ENCODE results near the gene MST1.
A peak's percentile ranks its signal among the peaks of the same experiment; 100 is the strongest.

The MST1 gene

DNA sequence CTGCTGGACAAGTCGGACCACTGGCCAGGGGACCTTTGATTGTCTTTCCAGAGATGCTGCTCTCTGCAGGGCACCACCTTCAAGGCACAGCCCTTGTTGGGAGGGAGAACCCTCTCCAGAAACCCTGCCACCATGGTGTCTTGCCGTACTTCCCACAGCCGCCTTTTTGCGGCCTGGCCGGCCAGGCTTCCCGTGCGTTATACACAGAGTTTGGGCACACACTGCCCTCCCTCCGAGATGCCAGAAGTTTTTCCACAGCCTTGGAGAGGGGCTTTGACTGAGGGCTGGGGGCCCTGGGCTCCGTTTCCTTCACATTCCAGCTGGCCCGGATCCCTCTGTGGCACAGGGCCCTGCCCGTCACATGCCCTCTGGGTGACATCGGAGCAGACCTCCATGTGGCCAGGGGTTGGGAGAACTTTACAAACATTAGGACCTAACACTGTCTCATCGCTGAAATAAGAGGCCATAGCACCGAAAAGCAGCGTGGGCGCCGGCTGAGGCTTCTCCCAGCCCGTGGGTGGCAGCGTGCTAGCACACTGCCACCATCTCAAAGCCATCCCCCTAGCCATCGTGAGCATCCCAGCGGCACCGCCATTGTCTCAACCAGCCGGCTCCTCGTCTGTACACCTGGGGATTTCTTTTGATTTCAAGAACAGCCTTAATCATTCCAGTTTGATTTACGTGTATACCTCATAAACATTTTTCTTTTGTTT, 21.4 kb downstream of the MST1 start:
- no peak for TF ChIP-seq ZFX (IDR thresholded peaks at IDR 0.05; ENCODE audit: borderline replicate concordance)
- TF ChIP-seq, protein P1, sequence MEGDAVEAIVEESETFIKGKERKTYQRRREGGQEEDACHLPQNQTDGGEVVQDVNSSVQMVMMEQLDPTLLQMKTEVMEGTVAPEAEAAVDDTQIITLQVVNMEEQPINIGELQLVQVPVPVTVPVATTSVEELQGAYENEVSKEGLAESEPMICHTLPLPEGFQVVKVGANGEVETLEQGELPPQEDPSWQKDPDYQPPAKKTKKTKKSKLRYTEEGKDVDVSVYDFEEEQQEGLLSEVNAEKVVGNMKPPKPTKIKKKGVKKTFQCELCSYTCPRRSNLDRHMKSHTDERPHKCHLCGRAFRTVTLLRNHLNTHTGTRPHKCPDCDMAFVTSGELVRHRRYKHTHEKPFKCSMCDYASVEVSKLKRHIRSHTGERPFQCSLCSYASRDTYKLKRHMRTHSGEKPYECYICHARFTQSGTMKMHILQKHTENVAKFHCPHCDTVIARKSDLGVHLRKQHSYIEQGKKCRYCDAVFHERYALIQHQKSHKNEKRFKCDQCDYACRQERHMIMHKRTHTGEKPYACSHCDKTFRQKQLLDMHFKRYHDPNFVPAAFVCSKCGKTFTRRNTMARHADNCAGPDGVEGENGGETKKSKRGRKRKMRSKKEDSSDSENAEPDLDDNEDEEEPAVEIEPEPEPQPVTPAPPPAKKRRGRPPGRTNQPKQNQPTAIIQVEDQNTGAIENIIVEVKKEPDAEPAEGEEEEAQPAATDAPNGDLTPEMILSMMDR (IDR thresholded peaks at IDR 0.05): no peak
- no peak overlapping the region for H3K27ac ChIP-seq

- TF ChIP-seq ZFX (IDR thresholded peaks at IDR 0.05; ENCODE audit: borderline replicate concordance): no peak
- H3K27ac ChIP-seq: peak overlapping the region; percentile 4; the same call in 1 of the 2 replicates
Measured at GRCh38 chr3:49666592-49666991, 22.7 kb downstream of the MST1 start.

- no peak for TF ChIP-seq ZFX (IDR thresholded peaks at IDR 0.05; ENCODE audit: borderline replicate concordance)
- H3K27ac ChIP-seq: peak overlapping the region; percentile 4; the same call in 1 of the 2 replicates
Measured at GRCh38 chr3:49665822-49666519, 23.3 kb downstream of the MST1 start.

GRCh38 chr3:49664300-49664699, 25.0 kb downstream of the MST1 start:
- TF ChIP-seq, protein P1 (IDR thresholded peaks at IDR 0.05): no peak
- no peak for TF ChIP-seq ZFX (IDR thresholded peaks at IDR 0.05; ENCODE audit: borderline replicate concordance)
- H3K27ac ChIP-seq: no peak overlapping the region

DNA sequence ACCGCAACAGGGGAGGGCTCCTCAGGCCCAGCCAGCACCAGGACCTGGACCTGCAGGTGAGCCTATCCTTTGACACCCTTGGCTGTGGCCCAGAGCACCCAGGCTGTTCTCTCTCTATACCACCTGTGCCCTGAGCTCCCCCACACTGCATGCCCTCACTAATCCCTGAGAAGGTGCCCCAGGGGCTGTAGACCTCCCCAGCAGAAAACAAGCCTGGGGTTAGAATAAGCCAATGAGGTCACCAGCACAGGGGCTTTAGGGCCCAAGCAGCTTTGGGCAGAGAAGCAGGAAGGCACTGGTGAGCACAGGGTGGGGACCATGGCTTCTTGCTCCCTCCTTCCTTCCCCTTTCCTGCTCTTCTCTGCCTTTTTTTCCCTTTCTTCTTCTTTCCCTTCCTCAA, 25.4 kb downstream of the MST1 start:
- H3K27ac ChIP-seq: no peak overlapping the region
- no peak for TF ChIP-seq ZFX (IDR thresholded peaks at IDR 0.05; ENCODE audit: borderline replicate concordance)
- TF ChIP-seq, protein P1 (IDR thresholded peaks at IDR 0.05): no peak

DNA sequence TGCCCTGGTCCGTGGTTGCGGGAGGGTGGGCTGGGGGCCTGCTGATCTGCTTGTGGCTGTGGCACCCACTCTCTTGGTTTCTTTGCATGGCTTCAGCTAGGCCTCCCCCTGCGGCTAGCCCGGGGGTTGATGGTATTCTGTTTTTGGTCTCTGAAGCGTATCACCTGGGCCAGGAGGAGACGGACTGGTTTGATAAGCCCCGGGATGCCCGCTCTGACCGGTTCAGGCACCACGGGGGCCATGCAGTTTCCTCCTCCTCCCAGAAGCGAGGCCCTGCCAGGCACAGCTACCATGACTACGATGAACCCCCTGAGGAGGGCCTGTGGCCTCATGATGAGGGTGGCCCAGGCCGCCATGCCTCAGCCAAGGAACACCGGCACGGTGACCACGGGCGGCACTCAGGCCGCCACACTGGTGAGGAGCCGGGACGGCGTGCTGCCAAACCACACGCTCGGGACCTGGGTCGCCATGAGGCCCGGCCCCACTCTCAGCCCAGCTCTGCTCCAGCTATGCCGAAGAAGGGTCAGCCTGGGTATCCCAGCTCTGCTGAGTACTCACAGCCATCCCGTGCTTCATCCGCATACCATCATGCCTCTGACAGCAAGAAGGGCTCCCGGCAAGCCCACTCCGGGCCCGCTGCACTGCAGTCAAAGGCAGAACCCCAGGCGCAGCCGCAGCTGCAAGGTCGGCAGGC, 26.4 kb downstream of the MST1 start:
- no peak overlapping the region for H3K27ac ChIP-seq
- TF ChIP-seq, protein P1 (IDR thresholded peaks at IDR 0.05): no peak
- TF ChIP-seq ZFX (IDR thresholded peaks at IDR 0.05; ENCODE audit: borderline replicate concordance): no peak

DNA sequence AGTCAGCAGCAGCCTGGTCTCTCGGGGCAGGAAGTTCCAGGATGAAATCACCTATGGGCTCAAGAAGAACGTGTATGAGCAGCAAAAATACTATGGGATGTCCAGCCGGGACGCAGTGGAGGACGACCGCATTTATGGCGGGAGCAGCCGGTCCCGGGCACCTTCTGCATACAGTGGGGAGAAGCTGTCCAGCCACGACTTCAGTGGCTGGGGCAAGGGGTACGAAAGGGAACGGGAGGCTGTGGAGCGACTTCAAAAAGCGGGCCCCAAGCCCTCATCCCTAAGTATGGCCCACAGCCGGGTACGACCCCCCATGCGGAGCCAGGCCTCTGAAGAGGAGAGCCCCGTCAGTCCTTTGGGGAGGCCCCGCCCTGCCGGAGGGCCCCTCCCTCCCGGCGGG, 27.3 kb downstream of the MST1 start:
- H3K27ac ChIP-seq: no peak overlapping the region
- no peak for TF ChIP-seq ZFX (IDR thresholded peaks at IDR 0.05; ENCODE audit: borderline replicate concordance)
- TF ChIP-seq, protein P1 (IDR thresholded peaks at IDR 0.05): no peak

GRCh38 chr3:49661281-49661680, 28.0 kb downstream of the MST1 start:
- H3K27ac ChIP-seq: no peak overlapping the region
- TF ChIP-seq, protein P1 (IDR thresholded peaks at IDR 0.05): no peak
- TF ChIP-seq ZFX (IDR thresholded peaks at IDR 0.05; ENCODE audit: borderline replicate concordance): no peak
